GM10248 (cell line): ENCODE data around the gene RASA3.

Experiments used
- CTCF ChIA-PET: fragments of 300-600 bp; sonication (Branson Sonifier 250); formaldehyde crosslinking; extraction: SDS; loops from one replicate; lab custom pipeline; 2021; ENCODE audit warnings: antibody characterized with exemption; lab: Yijun Ruan, JAX
- POLR2A ChIA-PET: fragments of 350-650 bp; sonication (Branson Sonifier 250); formaldehyde crosslinking; extraction: SDS; loops from one replicate; lab custom pipeline; 2020; ENCODE audit warnings: antibody characterized with exemption; lab: Yijun Ruan, JAX
- DNase-seq: peaks from one replicate; pipeline ENCODE4 v3.0.0; 2012; ENCODE audit errors: extremely low spot score
- CTCF ChIP-seq: IDR thresholded peaks from 2 replicates; pipeline ENCODE4 v1.5.1; 2012; ENCODE audit warnings: mild to moderate bottlenecking, low read depth; ENCODE audit errors: extremely low read depth, missing control alignments, control extremely low read depth

Gene RASA3

DNA sequence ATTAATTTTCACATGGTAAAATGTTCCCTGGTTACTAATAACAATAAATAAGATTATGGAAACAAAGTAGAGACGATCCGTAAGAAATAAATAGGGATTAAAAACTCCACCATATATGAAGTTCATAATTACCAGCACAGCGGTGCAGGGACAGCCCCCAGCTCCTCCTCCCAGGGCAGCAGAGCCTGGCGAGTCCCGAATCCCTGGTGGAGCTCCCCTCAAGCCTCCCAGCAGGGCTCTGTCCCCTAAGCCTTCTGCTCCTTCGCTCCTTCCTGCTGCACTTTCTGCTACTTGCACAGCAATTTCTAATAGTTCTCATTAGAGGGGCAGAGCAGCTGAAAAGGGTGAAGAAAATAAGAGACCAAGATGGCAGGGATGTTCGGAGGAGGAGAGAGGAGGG, 43.6 kb downstream of the RASA3 start:
- no peak for TF ChIP-seq CTCF
- ChIA-PET CTCF (no interaction called here), POLR2A (no interaction called here)

DNA sequence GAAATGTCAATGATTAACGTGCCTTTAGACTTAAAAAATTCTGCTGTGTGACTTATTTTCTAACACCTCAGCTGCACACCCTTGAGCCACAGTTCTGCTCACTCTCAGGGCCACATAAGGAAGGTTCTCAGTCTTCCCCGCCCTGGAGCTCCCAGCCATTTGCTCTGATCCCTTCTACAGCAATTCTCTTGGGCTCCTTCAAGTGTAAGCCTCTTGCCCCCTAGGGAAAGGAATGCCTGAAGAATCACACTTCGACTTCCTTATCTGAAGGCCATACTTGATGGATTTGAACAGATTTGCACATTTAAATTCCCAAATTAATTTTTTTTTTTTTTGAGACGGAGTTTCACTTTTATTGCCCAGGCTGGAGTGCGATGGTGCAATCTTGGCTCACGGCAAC, 44.2 kb downstream of the RASA3 start:
- ChIA-PET POLR2A (no interaction called here), CTCF (no interaction called here)
- no peak for DNase-seq
- no peak for TF ChIP-seq CTCF

More for the DNA sequence above, 43.6 kb downstream of the RASA3 start:
- no peak for DNase-seq

DNA sequence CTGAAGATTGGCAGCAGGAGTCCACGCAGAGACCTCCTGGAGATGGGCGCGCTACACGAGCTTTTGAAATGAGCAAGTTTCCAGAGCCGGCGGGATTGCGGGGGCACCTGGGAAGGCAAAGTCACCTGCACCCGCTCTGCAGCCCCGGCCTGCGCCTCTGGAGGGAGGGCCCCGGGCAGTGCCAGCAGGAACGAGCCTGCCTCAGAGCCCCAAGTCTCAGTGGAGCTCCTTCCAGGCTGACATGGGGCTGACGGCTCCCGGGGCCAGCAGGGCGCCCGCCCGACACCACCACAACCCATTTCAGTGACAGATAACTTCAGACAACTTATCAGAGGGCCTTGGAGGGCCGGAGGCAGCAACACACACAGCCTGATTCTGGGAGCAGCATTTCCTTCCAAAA, 45.0 kb downstream of the RASA3 start:
- CTCF ChIA-PET = no interaction called here
- no peak for TF ChIP-seq CTCF
- no peak for DNase-seq
- POLR2A ChIA-PET = no interaction called here

DNA sequence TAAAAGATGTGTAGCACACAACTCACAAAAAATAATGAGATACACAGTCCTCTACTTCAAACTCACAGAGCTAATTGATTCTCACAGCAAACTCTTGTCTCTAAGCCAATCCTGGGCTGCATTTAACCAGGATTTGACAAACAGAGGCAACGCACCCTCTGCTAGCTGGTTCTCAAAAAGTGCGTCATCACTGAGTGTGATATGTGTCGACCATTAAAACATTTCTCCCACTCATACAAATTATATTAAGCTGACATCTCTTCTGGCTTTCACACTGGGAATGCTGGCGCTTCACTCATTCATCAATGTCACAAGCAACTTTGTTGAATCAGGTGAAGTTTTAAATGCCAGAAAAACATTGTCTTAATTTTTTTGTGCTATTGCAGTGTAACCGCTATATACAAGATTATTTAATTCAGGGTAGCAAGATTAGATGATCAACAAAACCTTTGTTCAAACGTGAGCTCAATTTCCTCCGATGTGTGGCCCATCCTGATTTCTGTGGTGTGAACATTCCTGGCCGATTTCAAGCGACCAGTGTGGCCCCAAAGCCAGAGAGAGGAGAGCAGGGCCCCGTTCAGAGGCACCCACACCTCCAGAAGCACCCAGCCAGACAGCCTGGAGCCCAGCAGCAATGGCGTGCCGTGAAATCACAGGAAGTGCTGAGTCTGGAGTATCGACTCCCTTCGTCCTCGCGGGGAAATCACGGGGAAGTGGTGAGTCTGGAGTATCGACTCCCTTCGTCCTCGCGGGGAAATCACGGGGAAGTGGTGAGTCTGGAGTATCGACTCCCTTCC, 49.4 kb downstream of the RASA3 start:
- DNase-seq = no peak
- ChIA-PET CTCF (interaction anchor here (1.6 kb wide), 1 partner anchor 11 kb away, joined by 4 read pairs; no protein-coding TSS in a partner anchor), POLR2A (no interaction called here)
- TF ChIP-seq CTCF = no peak

DNA sequence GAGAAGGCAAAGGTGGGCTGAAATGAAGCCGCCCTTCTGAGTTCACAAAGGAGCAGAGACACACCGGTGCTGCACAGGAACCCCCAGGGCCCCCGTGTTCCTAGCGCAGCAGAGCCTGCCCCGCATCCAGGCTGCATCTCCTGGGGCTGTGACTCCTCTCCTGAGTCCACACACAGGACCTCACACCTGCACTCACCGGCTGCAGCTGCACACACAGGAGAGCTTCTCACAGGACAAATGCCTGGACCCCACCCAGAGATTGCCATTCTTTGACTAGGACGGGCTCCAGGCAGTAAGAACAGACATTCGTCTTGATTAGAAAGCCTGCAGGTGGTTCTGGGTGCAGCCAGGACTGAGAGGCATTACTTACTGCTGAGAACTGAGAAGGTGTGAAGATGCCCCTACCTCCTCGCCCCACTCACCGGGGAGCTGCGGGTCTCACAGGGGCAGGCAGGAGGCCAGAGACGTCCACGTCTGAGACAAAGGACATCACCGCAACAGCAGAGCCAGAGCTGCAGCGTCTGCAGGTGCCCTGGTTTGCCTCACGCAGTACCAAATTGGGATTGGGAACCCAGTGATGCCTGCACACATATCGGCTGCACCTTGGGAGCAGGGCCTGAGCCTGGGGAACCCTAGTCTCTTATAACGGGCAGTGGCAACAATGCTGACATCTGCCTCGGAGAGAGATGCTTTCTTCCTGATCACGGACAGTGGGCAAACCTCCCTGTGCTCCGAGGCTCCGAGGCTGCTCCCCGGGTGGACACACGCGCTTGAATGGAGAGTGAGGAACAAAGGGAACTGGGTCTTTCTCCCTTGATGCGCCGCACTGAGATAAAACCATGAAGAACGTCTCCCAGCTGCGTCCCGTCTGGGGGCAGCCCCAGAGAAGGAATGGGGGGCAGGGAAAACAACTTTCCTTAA, 50.4 kb downstream of the RASA3 start:
- no peak for TF ChIP-seq CTCF
- no peak for DNase-seq
- POLR2A ChIA-PET = no interaction called here
- CTCF ChIA-PET = interaction anchor here (1.6 kb wide), 1 partner anchor 10 kb away, joined by 4 read pairs; no protein-coding TSS in a partner anchor

GRCh38 chr13:114080739-114081561, 51.5 kb downstream of the RASA3 start:
- POLR2A ChIA-PET = no interaction called here
- no peak for DNase-seq
- CTCF ChIA-PET = no interaction called here
- TF ChIP-seq CTCF = no peak
